HCT116 (cell line): ENCODE measurements around the gene NECAP2. TPM values are rescaled to one million over a fixed set of nuclear protein-coding genes. Genes with fewer than 3 reads are reported as not detected.
A peak's percentile ranks its signal among the peaks of the same experiment; 100 is the strongest.

Experiments used
- ATAC-seq: fragments of 200-7000 bp; cut with Tn5 transposase; 2 replicates; pipeline ENCODE4 v1.9.1; 2020; ENCODE audit warnings: mild to moderate bottlenecking, moderate library complexity
- BruUV-seq: library from RNA; stranded (reverse); fragments of 400-500 nt; replicated peaks from 2 replicates; lab custom pipeline; 2021; lab: Mats Ljungman, UMichigan
- CTCF ChIA-PET: fragments of 300-600 bp; sonication (Branson Sonifier 250); formaldehyde crosslinking; loops from one replicate; lab custom pipeline; 2021; ENCODE audit warnings: antibody characterized with exemption; lab: Charles Lee
- POLR2A ChIA-PET: fragments of 300-600, 350-600 bp; sonication (Branson Sonifier 250); formaldehyde crosslinking; loops from one replicate; lab custom pipeline; 2021; ENCODE audit warnings: antibody characterized with exemption; lab: Charles Lee
- RAD21 ChIA-PET, 2 experiments: fragments of 300-600 bp; sonication (Branson Sonifier 250); formaldehyde crosslinking; loops; one replicate each; lab custom pipeline; 2023; ENCODE audit warnings: low total read pairs in 2 of 2; ENCODE audit not compliant: uncharacterized antibody in 2 of 2, unreplicated experiment in 2 of 2, low non-redundant PET in 1 of 2; lab: Charles Lee
- DNase-seq: peaks from one replicate; pipeline ENCODE4 v3.0.0-alpha.2; 2010; ENCODE audit warnings: low read depth, low spot score
- H2AFZ ChIP-seq: fragments of 200-600 bp; shearing (Covaris generic), sonication (generic); 2 replicates; pipeline ENCODE4 v1.6.1; 2017; ENCODE audit warnings: low read depth, mixed run types, mixed read lengths, antibody characterized with exemption, low read length; ENCODE audit not compliant: poor library complexity, severe bottlenecking
- H3K27ac ChIP-seq: 2 replicates; pipeline ENCODE4 v1.5.1; 2012; ENCODE audit warnings: low read depth, low read length
- H3K27me3 ChIP-seq: fragments of 200-600 bp; sonication (generic); 2 replicates; pipeline ENCODE4 v1.6.1; 2016; ENCODE audit warnings: mixed run types, low read length, mixed read lengths; ENCODE audit not compliant: insufficient read depth
- H3K36me3 ChIP-seq, 2 experiments: fragments of 200-500 bp in 1 of 2; fragments of 200-600 bp in 1 of 2; sonication (Bioruptor generic) in 1 of 2; sonication (generic) in 1 of 2; 2 replicates each; pipeline versions ENCODE4 v1.5.1 to v1.6.1; 2014 to 2016; ENCODE audit warnings: low read length in 2 of 2, inconsistent platforms in 1 of 2, mixed read lengths in 1 of 2, mixed run types in 1 of 2; ENCODE audit not compliant: insufficient read depth in 2 of 2, control insufficient read depth in 1 of 2
- H3K4me1 ChIP-seq, 2 experiments: fragments of 200-600 bp in 1 of 2; sonication (generic) in 1 of 2; 2 replicates each; pipeline versions ENCODE4 v1.5.1 to v1.6.1; 2012 to 2017; ENCODE audit warnings: low read length in 2 of 2, inconsistent platforms in 1 of 2, mild to moderate bottlenecking in 1 of 2, mixed read lengths in 1 of 2, mixed run types in 1 of 2, moderate library complexity in 1 of 2; ENCODE audit not compliant: insufficient read depth in 2 of 2, control insufficient read depth in 1 of 2
- H3K4me2 ChIP-seq: fragments of 200-600 bp; sonication (generic); 2 replicates; pipeline ENCODE4 v1.6.1; 2017; ENCODE audit warnings: mixed run types, low read length, mixed read lengths
- H3K4me3 ChIP-seq, 2 experiments: fragments of 200-600 bp in 1 of 2; sonication (generic) in 1 of 2; replicated peaks in 1 of 2; 2 replicates each; pipeline ENCODE4 v1.5.1; 2011 to 2016; ENCODE audit warnings: low read length in 2 of 2, control low read depth in 1 of 2, low read depth in 1 of 2, mild to moderate bottlenecking in 1 of 2, mixed read lengths in 1 of 2, mixed run types in 1 of 2
- H3K79me2 ChIP-seq: fragments of 200-600 bp; sonication (generic); 2 replicates; pipeline ENCODE4 v1.6.1; 2017; ENCODE audit warnings: mild to moderate bottlenecking, mixed run types, low read length, moderate library complexity, mixed read lengths; ENCODE audit not compliant: insufficient read depth
- H3K9ac ChIP-seq: fragments of 200-600 bp; sonication (generic); 2 replicates; pipeline ENCODE4 v1.6.1; 2016; ENCODE audit warnings: low read length, mixed read lengths
- H3K9me2 ChIP-seq: fragments of 200-600 bp; sonication (generic), shearing (Covaris generic); 2 replicates; pipeline ENCODE4 v1.6.1; 2017; ENCODE audit warnings: mixed run types, mild to moderate bottlenecking, moderate library complexity; ENCODE audit not compliant: insufficient read depth
- H3K9me3 ChIP-seq, 2 experiments: fragments of 200-500 bp in 1 of 2; fragments of 200-600 bp in 1 of 2; sonication (Bioruptor generic) in 1 of 2; sonication (generic) in 1 of 2; 2 replicates each; pipeline ENCODE4 v1.6.1; 2014 to 2017; ENCODE audit warnings: low read length in 2 of 2, mixed read lengths in 2 of 2, inconsistent platforms in 1 of 2, low read depth in 1 of 2, mild to moderate bottlenecking in 1 of 2, mixed run types in 1 of 2, moderate library complexity in 1 of 2; ENCODE audit not compliant: control insufficient read depth in 1 of 2, insufficient read depth in 1 of 2
- H4K20me1 ChIP-seq: fragments of 200-600 bp; sonication (generic), shearing (Covaris generic); 2 replicates; pipeline ENCODE4 v1.6.1; 2017; ENCODE audit warnings: mixed run types, mild to moderate bottlenecking, moderate library complexity; ENCODE audit not compliant: insufficient read depth
- ELF1 ChIP-seq: IDR thresholded peaks from 2 replicates; pipeline ENCODE4 v1.6.1; 2012; ENCODE audit warnings: low read depth, borderline replicate concordance
- EZH2phosphoT487 ChIP-seq: fragments of 200-600 bp; IDR thresholded peaks from 2 replicates; pipeline ENCODE4 v1.6.1; 2018; ENCODE audit warnings: antibody characterized with exemption, borderline replicate concordance
- FOSL1 ChIP-seq: IDR thresholded peaks from 2 replicates; pipeline ENCODE4 v1.6.1; 2012; ENCODE audit warnings: low read depth
- POLR2A ChIP-seq: IDR thresholded peaks from 2 replicates; pipeline ENCODE4 v1.7.0; 2011; ENCODE audit warnings: borderline replicate concordance; ENCODE audit not compliant: insufficient read depth, insufficient read length; ENCODE audit errors: extremely low read depth
- POLR2AphosphoS5 ChIP-seq: IDR thresholded peaks from 2 replicates; pipeline ENCODE4 v1.6.1; 2011; ENCODE audit warnings: mild to moderate bottlenecking, low read depth, low read length, moderate library complexity
- RAD21 ChIP-seq: IDR thresholded peaks from 2 replicates; pipeline ENCODE4 v1.6.1; 2012; ENCODE audit warnings: low read depth, mild to moderate bottlenecking
- SP1 ChIP-seq: IDR thresholded peaks from 2 replicates; pipeline ENCODE4 v1.6.1; 2012; ENCODE audit warnings: low read depth
- TCF7L2 ChIP-seq: IDR thresholded peaks from 2 replicates; pipeline ENCODE4 v1.7.0; 2011; ENCODE audit warnings: borderline replicate concordance, inconsistent platforms; ENCODE audit not compliant: insufficient read depth, insufficient read length; ENCODE audit errors: extremely low read depth
- YY1 ChIP-seq: IDR thresholded peaks from 2 replicates; pipeline ENCODE4 v1.6.1; 2011; ENCODE audit warnings: low read length, low read depth, moderate library complexity, mild to moderate bottlenecking; ENCODE audit not compliant: insufficient replicate concordance; ENCODE audit errors: extremely low read depth
- ZFX ChIP-seq: fragments of 450-650 bp; IDR thresholded peaks from 2 replicates; pipeline ENCODE4 v1.6.1; 2017
- ZNF274 ChIP-seq: fragments of 200-500 bp; sonication (Bioruptor generic); IDR thresholded peaks from 2 replicates; pipeline ENCODE4 v1.6.1; 2014; ENCODE audit warnings: mild to moderate bottlenecking, low read depth, low read length, inconsistent platforms
- intact Hi-C: fragments of 100-400 bp; cut with micrococcal nuclease; formaldehyde crosslinking; loops from 2 replicates; pipeline ENCODE4 v1.10.0; 2022
- total RNA-seq: library from RNA; stranded (reverse); gene quantifications from one replicate; pipeline ENCODE4 v1.2.1, GENCODE V29; 2021; ENCODE audit not compliant: unreplicated experiment
- TF ChIP-seq, protein P1 (sequence below): IDR thresholded peaks from 2 replicates; pipeline ENCODE4 v1.6.1; 2012
- TF ChIP-seq, protein P2 (sequence below), 3 experiments: fragments of 200-600 bp in 1 of 3; sonication (generic) in 1 of 3; IDR thresholded peaks in 2 of 3; conservative IDR thresholded peaks in 1 of 3; 2 replicates each; pipeline ENCODE4 v1.5.1; 2012 to 2017; ENCODE audit warnings: low read depth in 2 of 3, low read length in 2 of 3, antibody characterized with exemption in 1 of 3, borderline replicate concordance in 1 of 3, control low read depth in 1 of 3, mild to moderate bottlenecking in 1 of 3, mixed read lengths in 1 of 3, mixed run types in 1 of 3, moderate library complexity in 1 of 3; ENCODE audit not compliant: insufficient read depth in 1 of 3

NECAP2 gene
- total RNA-seq, 1 experiment from 2014 or later = 35.5 TPM

DNA sequence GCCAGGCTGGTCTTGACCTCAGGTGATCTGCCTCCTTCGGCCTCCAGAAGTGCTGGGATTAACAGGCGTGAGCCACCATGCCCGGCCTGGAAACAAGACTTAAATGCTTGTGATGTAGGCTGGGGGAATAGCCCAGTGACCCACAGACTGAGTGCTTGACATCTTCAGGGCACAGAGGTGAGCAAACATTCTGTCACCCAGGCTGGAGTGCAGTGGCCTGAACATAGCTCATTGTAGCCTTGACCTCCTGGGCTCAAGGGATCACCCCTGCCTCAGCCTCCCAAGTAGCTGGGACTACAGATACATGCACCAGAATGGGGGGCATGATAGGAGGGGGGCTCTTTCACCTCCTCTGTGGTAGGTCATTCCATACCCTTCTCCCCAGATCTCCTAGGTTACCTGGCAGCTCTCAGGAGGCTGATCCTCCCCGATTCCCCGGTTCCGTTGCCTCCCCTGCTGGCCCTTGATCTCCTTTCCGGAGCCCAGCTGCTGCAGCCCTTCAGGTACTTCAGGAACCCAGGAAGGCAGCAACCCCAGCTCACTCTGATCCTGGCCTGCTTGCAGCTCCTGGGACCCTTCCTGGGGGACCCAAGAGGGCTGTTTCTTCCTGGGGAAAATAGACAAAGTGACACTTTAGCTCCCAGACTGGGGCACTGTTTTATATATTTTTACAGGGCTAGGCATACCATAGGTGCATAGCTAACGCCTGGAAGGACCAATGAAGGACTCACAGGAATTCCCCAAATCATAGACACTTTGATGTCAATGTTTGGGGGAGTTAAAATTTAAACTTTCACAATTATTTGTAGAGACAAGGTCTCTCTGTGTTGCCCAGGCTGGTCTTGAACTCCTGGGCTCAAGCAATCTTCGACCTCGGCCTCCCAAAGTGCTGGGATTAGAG, 15.1 kb upstream of the NECAP2 start:
- Histone ChIP-seq H3K9me2 (no peaks in the 10 kb centered on the region), H3K36me3 (no peaks in the 10 kb centered on the region), H2AFZ (no peak overlapping the region), H3K27ac (no peak overlapping the region), H3K4me1 (peaks cover 0 to 6% of the 10 kb centered on the region in 2 experiments; a peak in 2 of 4 replicates), H3K79me2 (no peaks in the 10 kb centered on the region), H3K9ac (no peak overlapping the region), H3K9me3 (no peaks in the 10 kb centered on the region), H3K4me2 (no peak overlapping the region), H3K27me3 (no peaks in the 10 kb centered on the region), H3K4me3 (no peak overlapping the region), H4K20me1 (no peaks in the 10 kb centered on the region)
- ChIA-PET POLR2A (no interaction called here), RAD21 (interaction anchor here in 1 of 2 experiments (0.5 kb wide), 1 partner anchor 9 kb away, joined by 3 read pairs; no protein-coding TSS in a partner anchor), CTCF (interaction anchor here (2.4 kb wide), 1 partner anchor 15 kb away, joined by 7 read pairs; the partner anchor contains the start of gene NECAP2)
- no peak for ATAC-seq
- no peak for DNase-seq
- TF ChIP-seq, protein P1, sequence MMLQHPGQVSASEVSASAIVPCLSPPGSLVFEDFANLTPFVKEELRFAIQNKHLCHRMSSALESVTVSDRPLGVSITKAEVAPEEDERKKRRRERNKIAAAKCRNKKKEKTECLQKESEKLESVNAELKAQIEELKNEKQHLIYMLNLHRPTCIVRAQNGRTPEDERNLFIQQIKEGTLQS = no peak
- intact Hi-C loops = no loop called here
- BruUV-seq = no TSS peak

DNA sequence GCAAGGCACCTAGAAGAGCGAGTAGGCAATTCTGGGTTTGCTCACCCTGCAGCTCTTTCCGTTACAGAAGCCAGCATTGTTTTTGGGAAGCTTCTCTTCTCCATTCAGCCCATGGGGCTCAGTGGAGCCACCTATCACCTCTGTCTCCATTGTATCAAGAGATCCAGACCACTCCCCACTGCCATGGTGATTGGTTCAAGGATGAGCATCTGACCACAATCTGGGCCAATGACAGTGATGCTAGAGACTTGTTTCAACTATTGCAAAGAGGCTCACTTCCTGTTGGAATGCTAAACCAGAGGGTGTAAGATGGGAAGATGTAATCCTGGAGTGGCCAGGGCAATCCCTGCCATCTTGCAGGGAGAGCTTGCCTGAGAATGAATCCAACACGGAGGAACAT, 9.9 kb upstream of the NECAP2 start:
- peak overlapping the region; percentile 2; the same call in 1 of the 2 replicates for H3K4me2 ChIP-seq
- ChIA-PET POLR2A (interaction anchor here (1.7 kb wide), 1 partner anchor 10 kb away, joined by 4 read pairs; the partner anchor contains the start of gene NECAP2), CTCF (interaction anchor here (1.2 kb wide), 1 partner anchor 10 kb away, joined by 3 read pairs; the partner anchor contains the start of gene NECAP2), RAD21 (no interaction called here)
- H3K27me3 ChIP-seq = no peaks in the 10 kb centered on the region
- H3K4me1 ChIP-seq = peaks cover 0 to 4% of the 10 kb centered on the region in 2 experiments; a peak in 1 of 4 replicates
- intact Hi-C loops = no loop called here
- no peak overlapping the region for H3K27ac ChIP-seq
- no peaks in the 10 kb centered on the region for H3K36me3 ChIP-seq
- no peak overlapping the region for H3K4me3 ChIP-seq
- H3K9ac ChIP-seq = no peak overlapping the region
- DNase-seq = peak; percentile 32
- H2AFZ ChIP-seq = no peak overlapping the region
- ATAC-seq = peak; percentile 88
- H4K20me1 ChIP-seq = no peaks in the 10 kb centered on the region
- H3K9me2 ChIP-seq = no peaks in the 10 kb centered on the region
- H3K79me2 ChIP-seq = no peaks in the 10 kb centered on the region
- no TSS peak for BruUV-seq
- no peaks in the 10 kb centered on the region for H3K9me3 ChIP-seq
- TF ChIP-seq SP1 (no peak), ZFX (no peak), RAD21 (no peak), ELF1 (no peak), FOSL1 (no peak), TCF7L2 (no peak), POLR2AphosphoS5 (no peak), EZH2phosphoT487 (no peak), YY1 (no peak), POLR2A (no peak), ZNF274 (no peak)
- TF ChIP-seq, protein P2, sequence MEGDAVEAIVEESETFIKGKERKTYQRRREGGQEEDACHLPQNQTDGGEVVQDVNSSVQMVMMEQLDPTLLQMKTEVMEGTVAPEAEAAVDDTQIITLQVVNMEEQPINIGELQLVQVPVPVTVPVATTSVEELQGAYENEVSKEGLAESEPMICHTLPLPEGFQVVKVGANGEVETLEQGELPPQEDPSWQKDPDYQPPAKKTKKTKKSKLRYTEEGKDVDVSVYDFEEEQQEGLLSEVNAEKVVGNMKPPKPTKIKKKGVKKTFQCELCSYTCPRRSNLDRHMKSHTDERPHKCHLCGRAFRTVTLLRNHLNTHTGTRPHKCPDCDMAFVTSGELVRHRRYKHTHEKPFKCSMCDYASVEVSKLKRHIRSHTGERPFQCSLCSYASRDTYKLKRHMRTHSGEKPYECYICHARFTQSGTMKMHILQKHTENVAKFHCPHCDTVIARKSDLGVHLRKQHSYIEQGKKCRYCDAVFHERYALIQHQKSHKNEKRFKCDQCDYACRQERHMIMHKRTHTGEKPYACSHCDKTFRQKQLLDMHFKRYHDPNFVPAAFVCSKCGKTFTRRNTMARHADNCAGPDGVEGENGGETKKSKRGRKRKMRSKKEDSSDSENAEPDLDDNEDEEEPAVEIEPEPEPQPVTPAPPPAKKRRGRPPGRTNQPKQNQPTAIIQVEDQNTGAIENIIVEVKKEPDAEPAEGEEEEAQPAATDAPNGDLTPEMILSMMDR (IDR thresholded peaks at IDR 0.05 in 2 of 3, conservative IDR thresholded peaks at IDR 0.05 in 1 of 3; ENCODE audit: borderline replicate concordance in 1 of 3, insufficient read depth in 1 of 3, low read depth in 2 of 3, low read length in 2 of 3) = no peak
- TF ChIP-seq, protein P1 = no peak
